SH-SY5Y (cell line): ENCODE measurements around the gene PCDH17.

Experiments
- GATA2 ChIP-seq: IDR thresholded peaks from 2 replicates; pipeline ENCODE4 v1.6.1; 2011; ENCODE audit warnings: mild to moderate bottlenecking, low read depth, low read length
- GATA3 ChIP-seq: IDR thresholded peaks from 2 replicates; pipeline ENCODE4 v1.6.1; 2011; ENCODE audit warnings: low read depth, mild to moderate bottlenecking, low read length, moderate library complexity

PCDH17 gene

DNA sequence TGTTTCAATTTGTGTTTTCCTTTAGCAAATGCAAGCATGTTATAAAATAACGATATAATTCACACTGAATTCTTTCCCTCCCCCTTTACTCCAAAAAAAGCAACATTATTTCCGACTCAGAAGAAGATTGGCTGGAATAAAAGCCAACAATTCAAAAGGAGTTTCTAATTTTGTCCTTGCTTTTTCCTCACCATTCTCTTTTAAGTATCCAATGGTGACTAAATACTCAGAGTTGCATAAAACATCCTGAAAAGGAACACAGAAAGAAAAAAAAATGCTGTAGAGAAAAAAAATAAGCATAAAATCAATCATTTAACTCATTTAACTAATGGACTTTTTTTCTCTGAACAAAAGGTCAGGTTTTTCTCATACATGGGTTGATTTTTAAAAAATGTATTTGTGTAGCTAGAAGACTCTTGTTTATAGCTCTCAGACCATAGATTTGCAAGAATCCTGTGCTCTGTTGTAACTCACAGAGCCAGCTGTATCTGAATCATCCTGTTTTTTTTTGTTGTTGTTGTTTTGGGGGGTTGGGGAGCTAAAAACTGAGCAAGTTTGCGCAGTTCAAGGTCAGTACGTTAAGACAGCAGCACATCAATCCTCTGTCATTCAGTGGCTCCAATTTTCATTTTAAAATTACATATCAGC, 108.1 kb downstream of the PCDH17 start:
- TF ChIP-seq GATA3 = no peak
- TF ChIP-seq GATA2 = no peak

DNA sequence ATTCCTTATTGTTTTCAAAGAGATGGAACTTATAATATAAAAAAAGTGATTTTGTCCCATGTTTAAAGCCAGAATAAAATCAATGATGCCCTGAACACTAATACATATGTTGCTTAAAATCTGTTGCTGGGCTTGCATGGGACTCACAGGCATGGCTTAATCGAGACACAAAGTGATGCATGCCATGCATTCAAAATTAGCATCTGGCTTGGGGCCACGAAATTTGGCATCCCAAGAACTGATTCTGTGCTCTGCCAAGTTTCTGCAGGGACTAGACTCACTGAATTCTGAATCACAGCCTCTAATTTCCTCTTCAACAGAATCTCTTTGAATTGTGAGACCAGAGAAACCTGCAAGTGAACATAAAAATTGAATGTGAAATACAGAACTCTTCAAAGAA, 109.2 kb downstream of the PCDH17 start:
- TF ChIP-seq GATA2 = no peak
- no peak for TF ChIP-seq GATA3

GRCh38 chr13:57748096-57748495, 116.6 kb downstream of the PCDH17 start:
- TF ChIP-seq GATA2 (no peak), GATA3 (no peak)

DNA sequence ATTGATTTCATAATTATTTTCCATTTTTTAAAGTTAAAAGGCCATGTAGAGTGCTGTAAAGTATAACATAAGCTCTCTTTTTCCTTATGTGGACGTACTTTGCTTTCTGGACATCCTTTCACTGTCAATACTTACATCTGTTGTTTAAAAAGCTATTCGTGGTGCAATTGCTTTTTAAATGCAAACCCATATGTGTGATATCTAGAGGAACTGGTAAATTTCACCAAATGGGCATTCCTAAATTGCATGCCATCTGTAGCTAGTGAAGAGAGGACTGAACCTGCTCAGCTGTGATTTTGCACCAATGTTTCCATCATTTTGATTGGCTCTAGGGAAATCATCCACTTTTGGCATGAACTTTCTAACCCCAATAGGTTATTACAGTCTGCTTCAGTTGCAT, 129.4 kb downstream of the PCDH17 start:
- TF ChIP-seq GATA2 = no peak
- TF ChIP-seq GATA3 = no peak

DNA sequence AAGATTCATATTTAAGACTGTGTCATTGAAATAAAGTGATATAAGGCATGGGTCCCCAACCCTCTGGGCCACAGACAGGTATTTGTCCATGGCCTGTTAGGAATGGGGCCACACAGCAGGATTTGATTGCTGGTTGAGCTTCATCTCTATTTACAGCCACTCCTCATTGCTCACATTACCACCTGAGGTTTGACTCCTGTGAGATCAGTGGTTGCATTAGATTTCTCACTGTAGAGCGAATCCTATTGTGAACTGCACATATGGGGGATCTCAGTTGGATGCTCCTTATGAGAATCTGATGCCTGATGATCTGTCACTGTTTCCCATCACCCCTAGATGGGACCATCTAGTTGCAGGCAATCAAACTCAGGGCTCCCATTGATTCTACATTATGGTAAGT, 132.1 kb downstream of the PCDH17 start:
- TF ChIP-seq GATA2 = no peak
- no peak for TF ChIP-seq GATA3
